ENCODE measurements around the gene CCDC83. TPM values are rescaled to one million over a fixed set of nuclear protein-coding genes. Genes with fewer than 3 reads are reported as not detected.

The CCDC83 gene
- total RNA-seq, 1 donor from 2014 or later = not detected

DNA sequence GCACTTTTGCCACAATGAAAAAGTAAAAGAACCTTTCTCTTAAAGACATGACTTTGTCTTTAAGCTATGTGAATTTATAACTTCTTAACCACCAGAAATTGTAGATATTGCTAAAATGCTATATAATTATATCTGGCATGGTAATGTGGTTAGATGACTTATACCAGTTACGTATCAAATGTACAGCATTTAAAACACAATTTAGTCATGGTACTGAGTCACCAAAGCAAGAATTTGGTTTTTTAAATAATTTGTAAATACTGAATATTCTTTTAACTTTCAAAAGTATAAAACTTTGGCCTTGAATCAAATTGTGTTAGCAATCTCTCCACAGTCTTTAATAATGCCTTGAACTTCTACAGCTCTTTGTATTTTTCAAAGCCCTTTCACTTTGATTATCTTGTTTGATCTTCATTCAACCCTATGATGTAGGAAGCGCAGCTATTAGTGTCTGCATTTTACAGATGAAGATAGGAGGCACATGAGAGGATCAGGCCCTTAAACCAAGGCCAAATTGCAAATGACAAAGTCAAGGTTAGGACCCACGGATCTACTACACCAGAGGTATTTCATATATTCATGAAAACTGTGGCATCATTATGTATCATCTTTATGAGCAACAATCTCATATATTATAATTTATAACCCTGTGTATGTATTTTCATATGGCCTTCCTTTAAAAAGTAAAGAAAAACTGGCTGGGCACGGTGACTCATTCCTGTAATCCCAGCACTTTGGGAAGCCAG lies 39.8 kb upstream of the CCDC83 start:
- no peak for DNase-seq (ENCODE audit: low spot score)
- no peaks in the 10 kb centered on the region for H3K9me3 Mint-ChIP-seq (ENCODE audit: unreplicated experiment)
- peaks cover 5% of the 10 kb centered on the region for H3K27me3 Mint-ChIP-seq (ENCODE audit: unreplicated experiment)
- peaks cover 9% of the 10 kb centered on the region for H3K4me1 Mint-ChIP-seq (ENCODE audit: unreplicated experiment)
- TF ChIP-seq, protein P1, sequence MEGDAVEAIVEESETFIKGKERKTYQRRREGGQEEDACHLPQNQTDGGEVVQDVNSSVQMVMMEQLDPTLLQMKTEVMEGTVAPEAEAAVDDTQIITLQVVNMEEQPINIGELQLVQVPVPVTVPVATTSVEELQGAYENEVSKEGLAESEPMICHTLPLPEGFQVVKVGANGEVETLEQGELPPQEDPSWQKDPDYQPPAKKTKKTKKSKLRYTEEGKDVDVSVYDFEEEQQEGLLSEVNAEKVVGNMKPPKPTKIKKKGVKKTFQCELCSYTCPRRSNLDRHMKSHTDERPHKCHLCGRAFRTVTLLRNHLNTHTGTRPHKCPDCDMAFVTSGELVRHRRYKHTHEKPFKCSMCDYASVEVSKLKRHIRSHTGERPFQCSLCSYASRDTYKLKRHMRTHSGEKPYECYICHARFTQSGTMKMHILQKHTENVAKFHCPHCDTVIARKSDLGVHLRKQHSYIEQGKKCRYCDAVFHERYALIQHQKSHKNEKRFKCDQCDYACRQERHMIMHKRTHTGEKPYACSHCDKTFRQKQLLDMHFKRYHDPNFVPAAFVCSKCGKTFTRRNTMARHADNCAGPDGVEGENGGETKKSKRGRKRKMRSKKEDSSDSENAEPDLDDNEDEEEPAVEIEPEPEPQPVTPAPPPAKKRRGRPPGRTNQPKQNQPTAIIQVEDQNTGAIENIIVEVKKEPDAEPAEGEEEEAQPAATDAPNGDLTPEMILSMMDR (IDR thresholded peaks at IDR 0.05; ENCODE audit: unreplicated experiment) = no peak
- no peak overlapping the region for H3K27ac Mint-ChIP-seq (ENCODE audit: unreplicated experiment)
- no peak overlapping the region for H3K4me3 Mint-ChIP-seq (ENCODE audit: unreplicated experiment)
- no peaks in the 10 kb centered on the region for H3K36me3 Mint-ChIP-seq (ENCODE audit: low read depth, unreplicated experiment)

DNA sequence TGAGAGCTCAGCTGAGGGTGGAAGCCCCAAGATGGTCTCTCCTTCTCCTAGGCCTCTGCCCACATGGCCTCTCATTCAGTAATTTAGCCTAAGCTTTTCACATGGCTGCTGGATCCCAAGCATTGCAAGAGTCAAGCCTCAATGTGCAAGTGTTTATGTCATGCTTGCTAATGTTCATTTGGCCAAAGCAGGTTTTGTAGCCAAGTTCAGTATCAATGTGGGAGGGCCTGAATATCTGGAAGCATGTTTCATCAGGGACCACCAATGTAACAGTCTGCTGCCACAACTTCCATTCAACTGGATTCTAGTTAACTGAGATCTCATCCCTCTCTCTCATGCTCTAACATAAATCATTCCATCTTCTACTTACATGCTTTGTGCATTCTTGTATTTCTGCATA lies 35.7 kb upstream of the CCDC83 start:
- Mint-ChIP-seq H3K4me1 (ENCODE audit: unreplicated experiment) (peaks cover 6% of the 10 kb centered on the region), H3K36me3 (ENCODE audit: low read depth, unreplicated experiment) (no peaks in the 10 kb centered on the region), H3K4me3 (ENCODE audit: unreplicated experiment) (no peak overlapping the region), H3K9me3 (ENCODE audit: unreplicated experiment) (no peaks in the 10 kb centered on the region), H3K27me3 (ENCODE audit: unreplicated experiment) (no peaks in the 10 kb centered on the region), H3K27ac (ENCODE audit: unreplicated experiment) (no peak overlapping the region)
- DNase-seq (ENCODE audit: low spot score) = no peak
- TF ChIP-seq, protein P1 (IDR thresholded peaks at IDR 0.05; ENCODE audit: unreplicated experiment) = no peak

DNA sequence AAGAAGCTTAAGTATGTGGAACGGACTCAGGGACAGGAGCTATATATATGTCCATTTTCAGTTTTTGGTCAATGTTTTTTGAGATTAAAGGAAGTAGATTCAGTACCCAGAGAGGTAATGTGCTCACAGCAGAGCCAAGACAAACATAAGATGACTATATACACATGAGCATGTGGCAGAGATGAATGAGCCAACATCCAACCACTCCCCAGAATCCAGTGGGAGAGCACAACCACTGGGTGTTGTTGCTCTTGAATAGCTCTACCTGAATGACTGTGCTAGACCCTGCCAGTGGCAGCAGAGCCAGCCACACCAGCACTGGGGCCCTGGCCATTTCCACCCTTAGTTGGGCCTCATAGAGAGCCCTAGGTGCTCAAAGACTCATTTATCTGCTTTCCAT lies 33.5 kb upstream of the CCDC83 start:
- Mint-ChIP-seq H3K27me3 (ENCODE audit: unreplicated experiment) (no peaks in the 10 kb centered on the region), H3K9me3 (ENCODE audit: unreplicated experiment) (no peaks in the 10 kb centered on the region), H3K4me1 (ENCODE audit: unreplicated experiment) (peaks cover 6% of the 10 kb centered on the region), H3K4me3 (ENCODE audit: unreplicated experiment) (no peak overlapping the region), H3K36me3 (ENCODE audit: low read depth, unreplicated experiment) (no peaks in the 10 kb centered on the region), H3K27ac (ENCODE audit: unreplicated experiment) (no peak overlapping the region)
- DNase-seq (ENCODE audit: low spot score) = no peak
- TF ChIP-seq, protein P1 (IDR thresholded peaks at IDR 0.05; ENCODE audit: unreplicated experiment) = no peak

DNA sequence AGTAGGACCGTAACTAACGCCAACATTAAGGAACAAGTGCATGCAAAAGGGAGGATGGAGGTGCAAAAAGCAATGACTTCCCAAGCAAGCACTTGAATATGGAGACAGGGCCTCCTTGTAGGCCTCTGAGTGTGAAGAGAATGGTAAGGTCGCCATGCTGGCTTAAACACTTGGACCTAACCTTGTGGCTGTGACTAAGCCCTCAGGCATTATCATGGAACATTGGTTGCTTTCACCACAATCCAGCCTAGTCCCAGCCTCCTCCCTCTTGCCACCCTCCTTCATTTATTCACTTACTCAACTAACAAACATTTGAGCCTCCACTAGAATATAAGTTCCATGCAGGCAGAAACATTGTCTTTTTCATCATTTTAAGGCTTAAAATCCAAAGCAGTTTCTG lies 32.4 kb upstream of the CCDC83 start:
- no peak overlapping the region for H3K4me3 Mint-ChIP-seq (ENCODE audit: unreplicated experiment)
- TF ChIP-seq, protein P1 (IDR thresholded peaks at IDR 0.05; ENCODE audit: unreplicated experiment) = no peak
- H3K36me3 Mint-ChIP-seq (ENCODE audit: low read depth, unreplicated experiment) = no peaks in the 10 kb centered on the region
- no peak overlapping the region for H3K27ac Mint-ChIP-seq (ENCODE audit: unreplicated experiment)
- no peaks in the 10 kb centered on the region for H3K27me3 Mint-ChIP-seq (ENCODE audit: unreplicated experiment)
- no peak for DNase-seq (ENCODE audit: low spot score)
- H3K4me1 Mint-ChIP-seq (ENCODE audit: unreplicated experiment) = peaks cover 6% of the 10 kb centered on the region
- no peaks in the 10 kb centered on the region for H3K9me3 Mint-ChIP-seq (ENCODE audit: unreplicated experiment)

DNA sequence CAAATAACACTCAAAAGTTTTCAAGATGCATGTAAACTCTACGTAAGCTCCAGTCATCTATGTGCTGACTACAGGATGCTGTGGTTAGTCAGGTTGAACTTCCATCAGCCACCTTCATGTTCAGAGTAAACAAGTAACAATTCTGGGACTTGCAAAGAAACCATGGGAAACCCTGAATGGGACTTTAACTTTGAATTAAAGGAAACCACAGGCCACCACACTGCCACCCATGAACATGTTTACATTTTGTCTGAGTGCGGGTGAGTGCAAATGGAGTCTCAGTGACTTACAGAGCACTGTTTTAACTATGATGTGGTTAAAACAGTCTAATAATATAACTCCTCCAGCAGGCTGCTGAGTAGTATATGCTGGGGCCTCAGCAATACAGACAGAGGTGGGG lies 31.4 kb upstream of the CCDC83 start:
- TF ChIP-seq, protein P1 (IDR thresholded peaks at IDR 0.05; ENCODE audit: unreplicated experiment) = no peak
- H3K4me1 Mint-ChIP-seq (ENCODE audit: unreplicated experiment) = peaks cover 6% of the 10 kb centered on the region
- H3K27ac Mint-ChIP-seq (ENCODE audit: unreplicated experiment) = no peak overlapping the region
- no peaks in the 10 kb centered on the region for H3K36me3 Mint-ChIP-seq (ENCODE audit: low read depth, unreplicated experiment)
- H3K27me3 Mint-ChIP-seq (ENCODE audit: unreplicated experiment) = no peaks in the 10 kb centered on the region
- no peak overlapping the region for H3K4me3 Mint-ChIP-seq (ENCODE audit: unreplicated experiment)
- no peak for DNase-seq (ENCODE audit: low spot score)
- H3K9me3 Mint-ChIP-seq (ENCODE audit: unreplicated experiment) = no peaks in the 10 kb centered on the region

Data from endothelial cell (in vitro differentiated cells).